ENCODE results near the gene RACGAP1.

The RACGAP1 gene

DNA sequence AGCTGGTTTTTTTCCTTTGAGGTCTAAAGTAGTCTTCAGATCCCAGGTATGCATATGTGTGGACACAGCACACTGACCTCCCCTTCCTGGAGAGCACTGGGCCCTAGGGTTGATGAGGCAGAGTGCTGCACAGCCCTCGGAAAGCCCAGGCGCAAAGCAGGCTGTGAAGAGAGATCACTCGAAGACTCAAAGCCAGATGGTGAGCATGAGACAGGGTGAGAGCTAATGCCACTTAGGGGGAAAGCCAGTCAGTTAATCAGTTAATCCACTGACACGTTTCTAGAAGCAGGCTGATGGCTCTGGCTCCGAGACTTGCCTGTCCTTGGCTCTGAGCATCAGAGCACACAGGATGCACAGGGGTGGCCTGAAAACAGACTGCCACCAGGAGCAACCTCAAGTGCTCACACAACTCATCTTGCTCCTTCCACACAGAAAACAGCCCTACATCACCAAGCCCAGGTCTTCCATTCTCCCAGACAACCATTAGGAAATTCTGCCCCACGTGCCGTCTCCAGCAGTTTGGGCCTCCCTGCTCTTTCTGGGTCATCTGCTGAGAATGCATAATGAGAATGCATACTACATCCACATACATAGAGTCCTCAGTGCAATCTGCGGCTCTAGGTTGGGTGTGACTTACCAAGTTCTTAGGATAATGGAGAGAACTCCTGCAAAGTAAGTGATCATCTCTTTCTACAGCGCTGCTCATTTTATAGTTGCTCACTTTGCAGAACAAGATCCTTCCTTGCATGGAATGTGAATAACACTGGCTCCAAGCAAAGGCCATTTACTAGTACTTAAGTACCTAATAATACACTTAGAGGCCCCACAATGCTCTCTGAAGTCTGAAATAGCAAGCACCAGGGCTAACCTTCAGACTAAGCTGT, 40.6 kb downstream of the RACGAP1 start:
- DNase-seq: peak; percentile 59

DNA sequence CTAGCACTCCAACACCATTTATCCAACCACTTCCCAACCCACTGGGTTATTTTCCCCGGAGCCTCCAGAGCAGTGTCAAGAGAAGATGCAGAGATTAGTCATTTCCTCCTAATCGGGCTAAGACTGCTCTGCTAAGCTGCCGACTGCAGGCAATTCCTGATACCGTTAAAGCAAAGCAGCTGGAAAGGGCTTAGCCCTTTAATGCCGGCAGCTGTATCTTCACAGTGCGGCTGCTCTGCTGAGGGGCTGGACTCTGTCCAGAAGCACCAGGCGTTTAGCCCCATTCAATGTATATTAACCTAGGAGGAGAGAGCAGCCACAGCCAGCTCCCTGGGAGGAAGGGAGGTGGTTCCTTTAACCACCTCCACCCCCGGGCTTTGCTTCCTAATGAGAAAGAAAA, 41.4 kb downstream of the RACGAP1 start:
- peak; percentile 52 for DNase-seq

DNA sequence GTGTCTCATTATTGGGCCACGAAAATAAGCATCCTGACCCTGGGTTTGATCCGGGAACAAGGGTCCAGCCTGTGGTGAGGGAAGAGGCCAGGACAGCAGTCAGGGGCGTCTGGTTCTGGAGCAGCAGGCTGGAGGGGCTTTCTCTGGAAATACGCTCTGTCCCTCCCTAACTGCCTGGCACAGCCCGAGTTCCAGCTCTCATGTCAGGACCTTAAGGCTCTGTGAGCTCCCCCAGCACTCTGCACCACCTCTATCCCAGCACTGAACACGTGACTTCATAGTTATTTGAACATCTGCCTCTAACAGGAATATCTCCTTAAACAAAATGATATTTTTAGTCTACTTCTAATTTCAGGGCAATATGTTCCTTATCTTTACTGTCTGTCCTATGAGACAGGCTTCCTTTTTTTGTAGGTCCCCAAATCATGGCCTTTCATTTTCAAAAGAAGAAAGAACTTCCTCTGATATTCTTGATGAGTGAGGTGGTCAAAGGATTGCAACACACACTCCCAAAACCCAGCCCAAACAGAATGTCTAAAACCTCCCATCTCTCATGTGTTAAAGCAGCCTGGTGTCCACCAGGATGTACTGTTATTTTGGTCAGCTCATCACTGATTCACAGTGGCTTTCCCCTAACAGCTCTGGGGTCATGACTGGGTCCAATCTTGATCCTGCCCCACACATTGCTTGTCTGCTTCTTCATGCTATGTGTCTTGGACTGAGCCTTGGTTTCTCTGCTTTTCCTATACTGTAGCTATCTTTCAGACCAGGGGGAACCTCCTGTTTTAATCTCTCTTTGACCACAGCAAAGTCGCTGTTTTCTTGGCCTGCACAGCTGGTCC, 42.8 kb downstream of the RACGAP1 start:
- DNase-seq: no peak

DNA sequence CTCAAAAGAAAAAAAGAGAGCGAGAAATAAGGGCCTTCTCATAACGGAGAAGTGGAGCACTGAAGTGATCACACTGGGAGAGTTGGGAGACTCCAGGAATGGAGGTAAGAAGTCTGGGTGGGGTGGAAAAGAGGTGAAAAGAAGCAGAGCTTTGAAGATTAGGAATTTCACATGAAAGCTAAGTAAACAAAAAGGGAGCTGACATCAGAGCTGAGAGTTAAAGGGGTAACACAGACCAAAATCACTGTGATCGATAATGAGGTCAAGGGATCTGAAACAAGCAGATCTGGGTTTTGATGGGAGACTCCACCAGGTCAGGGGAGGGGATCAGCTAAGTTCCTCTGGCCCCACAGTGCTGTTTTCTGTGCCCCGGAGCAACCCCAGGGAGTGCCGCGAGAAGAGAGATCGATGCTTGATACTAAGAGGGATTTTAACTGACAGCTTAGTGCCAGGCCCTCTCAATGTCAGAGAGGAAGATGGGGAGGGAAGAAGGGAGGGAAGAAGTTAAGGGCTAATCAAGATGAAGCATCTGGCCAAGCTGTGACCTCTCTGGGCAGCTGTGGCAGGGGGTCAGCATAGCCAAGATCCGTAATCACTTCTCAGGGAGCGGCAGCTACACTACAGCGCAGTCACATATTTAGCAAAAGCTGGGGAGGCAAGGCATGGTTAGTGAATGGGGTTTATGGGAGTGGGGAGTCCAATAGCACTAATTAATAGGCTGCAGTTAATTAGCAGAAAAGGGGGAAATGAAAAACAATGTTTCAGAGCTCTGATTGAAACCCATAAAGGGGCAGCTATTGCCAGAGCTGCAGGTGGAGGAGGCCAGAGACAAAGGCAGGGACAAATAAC, 44.6 kb downstream of the RACGAP1 start:
- peak; percentile 73 for DNase-seq

- DNase-seq: no peak
Measured at GRCh38 chr12:49979791-49980190, 45.5 kb downstream of the RACGAP1 start.

DNA sequence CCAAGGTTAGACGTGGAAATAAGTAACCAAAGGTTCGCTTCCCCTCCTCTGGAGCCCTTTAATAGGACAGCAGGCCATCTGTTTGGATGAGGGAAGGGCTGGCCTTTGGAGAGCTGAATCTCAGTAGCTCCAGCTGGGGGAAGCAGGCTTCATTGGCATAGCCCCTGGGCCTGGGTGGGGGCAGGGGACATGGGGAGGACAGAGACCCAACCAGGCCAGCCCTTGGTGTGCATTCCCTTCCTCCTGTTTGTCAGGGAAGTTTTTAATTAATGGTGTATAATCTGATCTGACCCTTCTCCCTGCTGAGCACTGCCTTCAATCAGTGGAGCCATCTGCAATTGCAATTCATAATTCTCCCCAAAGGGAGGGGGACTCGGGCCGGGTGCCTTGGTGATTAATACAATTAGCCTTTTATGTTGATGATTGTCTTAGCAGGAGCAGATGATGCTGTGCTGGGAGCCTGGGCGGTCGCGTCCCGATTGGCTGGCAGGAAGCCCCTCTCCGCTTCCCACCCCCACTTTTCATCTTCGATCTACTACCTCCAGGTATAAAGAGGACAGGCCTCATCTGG, 46.2 kb downstream of the RACGAP1 start:
- peak; percentile 83 for DNase-seq

DNA sequence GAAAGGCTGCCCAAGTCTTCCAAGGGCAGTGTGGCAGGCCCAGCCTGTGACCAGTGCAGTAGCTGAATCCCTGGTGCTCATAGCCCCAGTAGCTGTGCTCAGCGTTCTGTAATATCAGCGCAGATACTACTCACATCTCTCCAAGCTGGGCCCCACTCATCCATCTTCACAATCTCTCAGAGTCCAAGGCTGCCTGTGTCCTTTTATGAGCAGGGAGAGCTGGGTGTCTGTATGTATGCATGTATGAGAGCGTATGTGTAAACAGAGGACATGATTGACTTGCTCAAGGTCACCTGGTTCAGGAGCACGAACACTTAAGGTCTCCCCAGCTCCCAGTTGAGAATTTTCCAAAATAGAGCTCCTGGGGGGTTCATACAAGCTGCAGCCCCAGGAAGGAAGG, 47.2 kb downstream of the RACGAP1 start:
- no peak for DNase-seq

DNA sequence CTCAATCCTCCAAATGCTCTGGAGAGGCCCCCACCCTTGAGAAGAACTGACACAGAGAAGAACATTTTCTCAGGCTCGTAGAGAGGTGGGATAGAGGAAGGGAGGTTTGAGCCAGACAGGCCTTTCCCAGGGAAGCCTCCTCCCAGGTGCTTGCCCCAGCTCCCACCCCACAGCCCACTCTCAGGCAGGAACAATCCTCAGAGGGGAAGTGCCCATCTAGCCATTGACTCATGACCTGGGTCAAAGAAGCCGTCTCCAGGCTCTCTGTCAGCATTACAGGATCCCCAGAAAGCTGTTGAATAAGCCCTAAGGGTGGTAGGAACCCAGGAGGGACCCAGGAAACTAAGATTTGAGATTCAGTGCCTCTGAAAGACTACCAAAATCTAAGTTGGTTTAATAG, 48.7 kb downstream of the RACGAP1 start:
- DNase-seq: no peak

DNA sequence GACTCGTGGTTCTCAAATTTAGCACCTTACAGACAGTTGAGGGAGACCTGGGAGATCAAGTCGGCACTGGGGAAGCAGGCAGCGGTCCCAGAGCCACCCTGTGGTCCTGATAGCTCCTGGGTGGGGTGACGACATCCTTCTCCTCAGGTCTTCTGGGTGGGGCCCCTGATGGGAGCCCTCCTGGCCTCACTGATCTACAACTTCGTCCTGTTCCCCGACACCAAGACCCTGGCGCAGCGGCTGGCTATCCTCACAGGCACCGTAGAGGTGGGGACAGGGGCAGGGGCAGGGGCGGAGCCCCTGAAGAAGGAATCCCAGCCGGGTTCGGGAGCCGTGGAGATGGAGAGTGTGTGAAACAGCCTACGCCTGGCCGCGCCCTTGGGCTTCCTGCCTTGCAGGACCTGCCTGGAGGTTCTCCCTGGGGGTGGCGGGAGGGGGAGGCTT, 50.0 kb downstream of the RACGAP1 start:
- DNase-seq: no peak

DNA sequence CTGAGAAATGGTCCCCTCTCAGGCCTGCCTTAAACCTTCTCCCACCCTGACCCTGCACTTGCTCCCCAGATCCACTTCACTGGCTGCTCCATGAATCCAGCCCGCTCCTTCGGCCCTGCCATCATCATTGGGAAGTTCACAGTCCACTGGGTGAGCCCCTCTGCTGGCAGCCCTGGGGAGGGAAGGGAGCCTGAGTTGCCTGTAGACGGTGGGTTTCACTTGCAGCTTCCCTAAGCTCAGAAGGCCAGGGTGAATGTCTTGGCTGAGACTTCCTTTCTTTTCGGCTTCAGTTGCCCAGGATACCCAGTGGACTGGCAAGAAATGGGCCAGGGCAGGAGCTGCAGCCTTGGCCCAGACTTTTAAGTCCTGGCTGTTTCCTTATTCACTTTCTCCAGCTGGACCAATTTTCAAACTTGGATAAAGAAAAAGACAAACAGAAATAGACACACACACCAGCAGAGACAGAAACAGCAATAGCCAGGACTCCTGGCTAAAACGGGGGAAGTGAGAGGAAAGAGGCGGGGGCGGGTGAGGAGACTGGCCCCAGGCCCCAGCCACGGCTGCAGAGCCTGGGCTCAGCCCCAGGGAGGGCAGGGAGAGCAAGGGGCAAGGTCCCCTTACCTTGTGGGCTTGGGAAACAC, 50.5 kb downstream of the RACGAP1 start:
- no peak for DNase-seq

DNA sequence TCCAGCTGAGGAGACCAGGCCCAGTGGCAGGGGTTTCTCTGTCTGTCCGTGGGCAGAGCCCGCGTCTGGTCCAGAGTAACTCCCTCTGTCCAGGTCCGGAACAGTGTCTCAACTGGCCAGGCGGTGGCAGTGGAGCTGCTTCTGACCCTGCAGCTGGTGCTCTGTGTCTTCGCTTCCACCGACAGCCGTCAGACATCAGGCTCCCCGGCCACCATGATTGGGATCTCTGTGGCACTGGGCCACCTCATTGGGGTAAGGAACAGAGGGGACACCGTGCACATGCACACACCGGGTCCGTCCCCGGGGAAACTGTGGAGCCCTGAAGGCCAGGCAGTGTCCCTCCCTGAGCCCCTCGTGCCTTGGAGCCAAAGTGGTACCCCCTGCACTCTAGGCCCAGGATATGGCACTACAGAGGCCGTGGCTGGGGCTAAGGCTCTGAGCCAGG, 51.0 kb downstream of the RACGAP1 start:
- DNase-seq: peak; percentile 77

- DNase-seq: no peak
Measured at GRCh38 chr12:49973361-49973830, 51.9 kb downstream of the RACGAP1 start.

GRCh38 chr12:49972641-49973360, 52.5 kb downstream of the RACGAP1 start, which contains the start of gene AQP6:
TSS of gene AQP6 (plus strand) at chr12:49972947. CDS start at chr12:49973174, 227 bp downstream.
- DNase-seq: no peak

DNA sequence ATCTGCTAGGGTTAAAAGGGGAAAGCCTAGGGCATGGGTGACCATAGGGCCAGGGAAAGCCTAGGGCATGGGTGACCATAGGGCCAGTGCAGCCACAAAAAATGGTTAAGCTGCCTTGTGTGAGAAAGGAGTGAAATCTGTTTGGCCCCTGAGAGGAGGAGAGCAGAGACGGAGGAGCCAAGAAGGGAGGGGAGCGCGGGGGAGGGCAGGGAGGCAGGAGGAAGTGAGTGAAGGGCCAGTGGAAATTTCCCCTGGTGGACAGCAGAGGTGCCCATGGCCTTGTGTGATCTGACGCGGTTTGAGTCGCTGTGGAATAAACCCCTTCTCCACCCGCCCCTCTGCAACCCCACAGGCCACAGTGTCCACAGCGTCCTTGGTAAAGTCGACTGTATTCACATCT, 53.2 kb downstream of the RACGAP1 start:
- DNase-seq: no peak

DNA sequence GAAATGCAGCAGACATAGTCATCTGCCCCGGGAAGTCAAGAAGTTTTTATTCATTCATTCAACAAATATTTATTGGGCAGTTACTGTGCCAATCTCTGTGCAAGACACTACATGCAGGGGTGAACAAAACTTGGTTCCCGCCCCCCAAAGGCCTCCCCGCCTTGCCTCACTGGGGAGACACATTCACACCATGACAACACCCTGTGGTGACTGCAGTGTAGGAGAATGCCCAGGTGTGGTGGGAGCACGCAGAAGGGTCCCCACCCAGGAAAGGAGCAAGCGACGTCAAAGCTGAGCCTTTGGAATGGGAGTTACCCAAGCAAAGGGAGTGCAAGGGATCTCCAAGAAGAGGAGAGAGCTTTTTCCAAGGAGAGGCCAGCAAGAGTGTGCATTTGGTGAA, 54.2 kb downstream of the RACGAP1 start:
- no peak for DNase-seq

DNA sequence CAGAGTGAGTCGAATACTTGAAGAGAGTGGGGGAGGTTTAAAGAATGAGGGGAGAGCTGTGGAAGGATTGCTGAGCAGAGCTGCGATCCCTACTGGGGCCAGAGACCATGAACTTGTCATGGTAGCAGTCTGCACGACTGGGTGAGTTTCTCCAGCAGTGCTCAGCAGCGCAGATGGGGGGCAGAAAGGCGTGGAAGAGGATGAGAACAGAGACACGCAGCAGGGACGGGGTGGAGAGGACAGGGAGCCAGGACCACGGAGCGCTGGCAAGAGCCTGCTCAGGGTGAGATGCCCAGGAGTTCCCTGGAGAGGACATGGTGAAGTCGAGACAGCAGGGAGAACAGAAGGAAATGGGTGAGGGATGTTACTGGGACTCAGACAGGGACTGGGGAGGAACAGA, 54.6 kb downstream of the RACGAP1 start:
- DNase-seq: no peak

- DNase-seq: no peak
Measured at GRCh38 chr12:49969651-49970429, 55.5 kb downstream of the RACGAP1 start.

GRCh38 chr12:49969027-49969426, 56.3 kb downstream of the RACGAP1 start:
- DNase-seq: no peak

GRCh38 chr12:49968471-49968870, 56.8 kb downstream of the RACGAP1 start:
- DNase-seq: no peak

- no peak for DNase-seq
Measured at GRCh38 chr12:49967777-49968250, 57.5 kb downstream of the RACGAP1 start.

All from retina (tissue), 1 donor.